ENCODE measurements around the gene ZBTB7C.
A peak's percentile ranks its signal among the peaks of the same experiment; 100 is the strongest.

ZBTB7C gene

DNA sequence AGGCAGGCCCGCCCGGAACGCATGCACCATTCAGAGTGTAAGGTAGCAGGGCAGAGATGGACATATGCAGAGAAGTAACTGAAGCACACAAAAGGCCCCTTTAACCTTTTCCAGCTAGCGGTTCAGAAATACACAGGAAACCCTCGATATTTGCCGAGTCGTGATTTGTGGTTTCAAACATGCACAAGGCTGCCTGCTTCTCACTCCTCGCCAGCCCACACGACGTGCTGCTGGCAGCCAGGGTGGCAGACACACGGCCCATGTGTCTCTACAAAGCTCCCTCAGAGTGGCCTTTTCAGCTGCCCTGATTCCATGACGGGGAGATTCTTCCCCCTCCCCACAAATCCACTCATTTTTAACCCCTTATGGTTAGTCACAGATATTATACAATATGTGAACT is 23.6 kb downstream of the ZBTB7C start:
- ChIA-PET POLR2A (no interaction called here), CTCF (interaction anchor here (0.6 to 1.1 kb wide), 4 partner anchors 60 to 588 kb away, joined by 3 to 4 read pairs (median 3); no protein-coding TSS in a partner anchor)
- no peaks in the 10 kb centered on the region for H3K9me3 ChIP-seq (ENCODE audit: control insufficient read depth, insufficient read depth, low read depth, low read length)
- no peak overlapping the region for H3K27ac ChIP-seq (ENCODE audit: extremely low read depth, low read depth, low read length)
- no peak for TF ChIP-seq GLI4 (tag by site-specific recombination; IDR thresholded peaks at IDR 0.05)
- TF ChIP-seq ZNF654 (tag by site-specific recombination; IDR thresholded peaks at IDR 0.05; ENCODE audit: low read depth), result no peak
- TF ChIP-seq, protein P1, sequence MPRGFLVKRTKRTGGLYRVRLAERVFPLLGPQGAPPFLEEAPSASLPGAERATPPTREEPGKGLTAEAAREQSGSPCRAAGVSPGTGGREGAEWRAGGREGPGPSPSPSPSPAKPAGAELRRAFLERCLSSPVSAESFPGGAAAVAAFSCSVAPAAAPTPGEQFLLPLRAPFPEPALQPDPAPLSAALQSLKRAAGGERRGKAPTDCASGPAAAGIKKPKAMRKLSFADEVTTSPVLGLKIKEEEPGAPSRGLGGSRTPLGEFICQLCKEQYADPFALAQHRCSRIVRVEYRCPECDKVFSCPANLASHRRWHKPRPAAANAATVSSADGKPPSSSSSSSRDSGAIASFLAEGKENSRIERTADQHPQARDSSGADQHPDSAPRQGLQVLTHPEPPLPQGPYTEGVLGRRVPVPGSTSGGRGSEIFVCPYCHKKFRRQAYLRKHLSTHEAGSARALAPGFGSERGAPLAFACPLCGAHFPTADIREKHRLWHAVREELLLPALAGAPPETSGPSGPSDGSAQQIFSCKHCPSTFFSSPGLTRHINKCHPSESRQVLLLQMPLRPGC (tag by site-specific recombination; IDR thresholded peaks at IDR 0.05), result no peak
- no peak for TF ChIP-seq ZSCAN23 (tag by site-specific recombination; IDR thresholded peaks at IDR 0.05)
- TF ChIP-seq ZNF837 (tag by site-specific recombination; IDR thresholded peaks at IDR 0.05), result no peak
- no peak for TF ChIP-seq KLF17 (tag by site-specific recombination; IDR thresholded peaks at IDR 0.05)
- TF ChIP-seq TCF7L2 (IDR thresholded peaks at IDR 0.05; ENCODE audit: borderline replicate concordance, low read depth, low read length), result no peak
- TF ChIP-seq, protein P2, sequence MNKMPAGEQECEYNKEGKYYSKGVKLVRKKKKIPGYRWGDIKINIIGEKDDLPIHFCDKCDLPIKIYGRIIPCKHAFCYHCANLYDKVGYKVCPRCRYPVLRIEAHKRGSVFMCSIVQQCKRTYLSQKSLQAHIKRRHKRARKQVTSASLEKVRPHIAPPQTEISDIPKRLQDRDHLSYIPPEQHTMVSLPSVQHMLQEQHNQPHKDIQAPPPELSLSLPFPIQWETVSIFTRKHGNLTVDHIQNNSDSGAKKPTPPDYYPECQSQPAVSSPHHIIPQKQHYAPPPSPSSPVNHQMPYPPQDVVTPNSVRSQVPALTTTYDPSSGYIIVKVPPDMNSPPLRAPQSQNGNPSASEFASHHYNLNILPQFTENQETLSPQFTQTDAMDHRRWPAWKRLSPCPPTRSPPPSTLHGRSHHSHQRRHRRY (tag by site-specific recombination; IDR thresholded peaks at IDR 0.05), result no peak
- TF ChIP-seq ZNF416 (tag by site-specific recombination; IDR thresholded peaks at IDR 0.05), result no peak
- TF ChIP-seq HOXC10 (CRISPR knock-in tag; IDR thresholded peaks at IDR 0.05), result no peak
- no peak for TF ChIP-seq ZNF16 (tag by site-specific recombination; IDR thresholded peaks at IDR 0.05; ENCODE audit: low read depth)
- TF ChIP-seq ZNF624 (tag by site-specific recombination; IDR thresholded peaks at IDR 0.05), result no peak
- TF ChIP-seq CTCF (tag by site-specific recombination; IDR thresholded peaks at IDR 0.05), result no peak
- TF ChIP-seq ZBTB49 (tag by site-specific recombination; IDR thresholded peaks at IDR 0.05; ENCODE audit: low read depth), result no peak
- no peak for TF ChIP-seq ZNF610 (tag by site-specific recombination; IDR thresholded peaks at IDR 0.05; ENCODE audit: borderline replicate concordance)
- TF ChIP-seq ZNF24 (tag by site-specific recombination; IDR thresholded peaks at IDR 0.05), result no peak
- no peak for TF ChIP-seq ZBTB7A (tag by site-specific recombination; IDR thresholded peaks at IDR 0.05; ENCODE audit: low read depth)
- peaks cover 2% of the 10 kb centered on the region; the same call in 1 of the 2 replicates for H3K4me1 ChIP-seq (ENCODE audit: control insufficient read depth, insufficient read depth, low read length)
- H3K4me3 ChIP-seq (ENCODE audit: low read depth, low read length), result no peak overlapping the region
- H3K36me3 ChIP-seq (ENCODE audit: control insufficient read depth in 2 of 2, insufficient read depth in 1 of 2, low read length in 2 of 2), result no peaks in the 10 kb centered on the region

- Histone ChIP-seq H3K4me1 (ENCODE audit: control insufficient read depth, insufficient read depth, low read length) (no peaks in the 10 kb centered on the region), H3K4me3 (ENCODE audit: low read depth, low read length) (no peak overlapping the region), H3K36me3 (ENCODE audit: control insufficient read depth in 2 of 2, insufficient read depth in 1 of 2, low read length in 2 of 2) (no peaks in the 10 kb centered on the region), H3K9me3 (ENCODE audit: control insufficient read depth, insufficient read depth, low read depth, low read length) (no peaks in the 10 kb centered on the region; the same call in 1 of the 2 replicates), H3K27ac (ENCODE audit: extremely low read depth, low read depth, low read length) (no peak overlapping the region)
- POLR2A ChIA-PET, result no interaction called here
- CTCF ChIA-PET, result interaction anchor here (0.6 kb wide), 2 partner anchors 67 to 314 kb away, joined by 3 read pairs; no protein-coding TSS in a partner anchor
- TF ChIP-seq GLIS1 (tag by site-specific recombination; IDR thresholded peaks at IDR 0.05), result peak; percentile 55
- no peak for TF ChIP-seq HOXC10 (CRISPR knock-in tag; IDR thresholded peaks at IDR 0.05)
- TF ChIP-seq ZNF169 (tag by site-specific recombination; IDR thresholded peaks at IDR 0.05), result no peak
- no peak for TF ChIP-seq ZNF354C (tag by site-specific recombination; IDR thresholded peaks at IDR 0.05; ENCODE audit: borderline replicate concordance, low read depth)
- no peak for TF ChIP-seq ZNF19 (tag by site-specific recombination; IDR thresholded peaks at IDR 0.05; ENCODE audit: low read depth)
- no peak for TF ChIP-seq ZBTB11 (tag by site-specific recombination; conservative IDR thresholded peaks at IDR 0.05; ENCODE audit: low read depth)
- TF ChIP-seq, protein P3, sequence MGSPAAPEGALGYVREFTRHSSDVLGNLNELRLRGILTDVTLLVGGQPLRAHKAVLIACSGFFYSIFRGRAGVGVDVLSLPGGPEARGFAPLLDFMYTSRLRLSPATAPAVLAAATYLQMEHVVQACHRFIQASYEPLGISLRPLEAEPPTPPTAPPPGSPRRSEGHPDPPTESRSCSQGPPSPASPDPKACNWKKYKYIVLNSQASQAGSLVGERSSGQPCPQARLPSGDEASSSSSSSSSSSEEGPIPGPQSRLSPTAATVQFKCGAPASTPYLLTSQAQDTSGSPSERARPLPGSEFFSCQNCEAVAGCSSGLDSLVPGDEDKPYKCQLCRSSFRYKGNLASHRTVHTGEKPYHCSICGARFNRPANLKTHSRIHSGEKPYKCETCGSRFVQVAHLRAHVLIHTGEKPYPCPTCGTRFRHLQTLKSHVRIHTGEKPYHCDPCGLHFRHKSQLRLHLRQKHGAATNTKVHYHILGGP (tag by site-specific recombination; IDR thresholded peaks at IDR 0.05), result no peak
Observed at GRCh38 chr18:48376934-48377333, 32.2 kb downstream of the ZBTB7C start.
